ENCODE measurements around the gene SNX11.

DNA sequence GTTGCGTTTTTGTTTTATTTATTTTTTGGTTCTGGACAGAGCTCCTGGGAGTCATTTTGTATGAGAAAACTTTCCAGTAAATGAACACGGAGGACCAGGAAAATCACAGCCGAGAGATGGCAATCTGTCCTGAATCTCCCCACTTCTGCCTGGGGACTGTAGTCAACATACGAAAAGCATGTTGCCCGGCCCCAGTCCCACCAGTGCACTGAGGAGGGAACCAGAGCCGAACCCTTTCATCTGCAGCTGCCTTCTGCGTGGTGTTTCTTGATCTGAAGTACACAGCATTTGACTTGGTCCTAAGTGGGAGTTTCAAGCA lies 18.9 kb downstream of the SNX11 start:
- TF ChIP-seq, protein P1, sequence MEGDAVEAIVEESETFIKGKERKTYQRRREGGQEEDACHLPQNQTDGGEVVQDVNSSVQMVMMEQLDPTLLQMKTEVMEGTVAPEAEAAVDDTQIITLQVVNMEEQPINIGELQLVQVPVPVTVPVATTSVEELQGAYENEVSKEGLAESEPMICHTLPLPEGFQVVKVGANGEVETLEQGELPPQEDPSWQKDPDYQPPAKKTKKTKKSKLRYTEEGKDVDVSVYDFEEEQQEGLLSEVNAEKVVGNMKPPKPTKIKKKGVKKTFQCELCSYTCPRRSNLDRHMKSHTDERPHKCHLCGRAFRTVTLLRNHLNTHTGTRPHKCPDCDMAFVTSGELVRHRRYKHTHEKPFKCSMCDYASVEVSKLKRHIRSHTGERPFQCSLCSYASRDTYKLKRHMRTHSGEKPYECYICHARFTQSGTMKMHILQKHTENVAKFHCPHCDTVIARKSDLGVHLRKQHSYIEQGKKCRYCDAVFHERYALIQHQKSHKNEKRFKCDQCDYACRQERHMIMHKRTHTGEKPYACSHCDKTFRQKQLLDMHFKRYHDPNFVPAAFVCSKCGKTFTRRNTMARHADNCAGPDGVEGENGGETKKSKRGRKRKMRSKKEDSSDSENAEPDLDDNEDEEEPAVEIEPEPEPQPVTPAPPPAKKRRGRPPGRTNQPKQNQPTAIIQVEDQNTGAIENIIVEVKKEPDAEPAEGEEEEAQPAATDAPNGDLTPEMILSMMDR (IDR thresholded peaks at IDR 0.05) = no peak
- TF ChIP-seq POLR2A (IDR thresholded peaks at IDR 0.05) (no peak), EP300 (IDR thresholded peaks at IDR 0.05) (no peak)
